ENCODE data around the gene TBC1D24.
A peak's percentile ranks its signal among the peaks of the same experiment; 100 is the strongest.
"Not testable (repeated sequence)": the region's sequence is repeated elsewhere in the genome, so short reads cannot be mapped to it uniquely, and the experiment has no call there.

The TBC1D24 gene

GRCh38 chr16:2474877-2475412, at the start of gene TBC1D24:
Gene TBC1D24, plus strand, starts transcription at chr16:2475127. Its CDS starts 21,022 bp downstream, at chr16:2496149.
- DNase-seq: peak; percentile 89

GRCh38 chr16:2425825-2426430, 49.0 kb upstream of the TBC1D24 start:
- DNase-seq: no peak

- DNase-seq: no peak
These were observed 48.0 kb upstream of the TBC1D24 start for GRCh38 chr16:2426941-2427361.

GRCh38 chr16:2427526-2427925, 47.4 kb upstream of the TBC1D24 start:
- no peak for DNase-seq

GRCh38 chr16:2428051-2428783, 46.7 kb upstream of the TBC1D24 start:
- DNase-seq: no peak

- no peak for DNase-seq
These were observed 46.2 kb upstream of the TBC1D24 start for GRCh38 chr16:2428784-2429033.

DNA sequence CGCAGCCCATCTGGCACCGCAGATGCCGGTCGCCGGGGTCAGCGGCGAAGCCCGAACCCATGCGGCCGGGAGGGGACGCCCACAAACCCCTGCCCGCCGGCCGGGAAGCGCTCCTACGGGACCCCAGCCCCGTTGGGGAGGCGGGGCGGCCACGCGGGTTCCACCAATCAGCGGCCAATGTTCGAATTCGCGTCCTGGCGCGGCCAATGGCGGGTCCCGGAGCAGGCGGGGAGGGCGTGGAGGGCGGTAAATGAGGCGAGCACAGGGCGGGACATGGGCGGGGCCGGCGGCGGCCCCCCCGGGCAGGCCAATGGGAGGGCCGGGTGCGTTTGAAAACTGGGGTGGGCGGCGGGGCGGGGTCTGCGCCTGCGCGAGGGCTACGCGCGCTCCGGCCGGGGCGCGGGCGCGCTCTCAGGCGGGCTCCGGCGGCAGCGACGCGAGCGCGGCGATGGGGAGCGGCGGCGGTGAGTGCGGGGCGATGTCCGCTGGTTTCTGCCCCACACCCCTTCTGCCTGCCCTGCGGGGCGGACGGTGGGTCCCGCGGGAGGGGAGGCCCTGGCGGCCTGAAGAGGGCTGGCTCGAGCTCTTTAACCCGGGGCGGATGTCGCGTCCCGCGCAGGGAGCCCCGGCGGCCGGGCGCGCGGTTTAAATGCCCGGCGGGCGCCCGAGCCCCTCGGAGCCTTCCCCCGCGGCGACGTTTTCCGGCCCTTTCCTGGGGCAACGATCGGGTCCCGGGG, 45.7 kb upstream of the TBC1D24 start, which contains the start of gene CCNF:
Gene CCNF, plus strand, starts transcription at position 414 of the 737 bp plus-strand sequence. Its CDS starts 35 bp downstream, at position 449.
- DNase-seq: peak; percentile 98

GRCh38 chr16:2429771-2430663, 44.9 kb upstream of the TBC1D24 start:
- DNase-seq: no peak

DNA sequence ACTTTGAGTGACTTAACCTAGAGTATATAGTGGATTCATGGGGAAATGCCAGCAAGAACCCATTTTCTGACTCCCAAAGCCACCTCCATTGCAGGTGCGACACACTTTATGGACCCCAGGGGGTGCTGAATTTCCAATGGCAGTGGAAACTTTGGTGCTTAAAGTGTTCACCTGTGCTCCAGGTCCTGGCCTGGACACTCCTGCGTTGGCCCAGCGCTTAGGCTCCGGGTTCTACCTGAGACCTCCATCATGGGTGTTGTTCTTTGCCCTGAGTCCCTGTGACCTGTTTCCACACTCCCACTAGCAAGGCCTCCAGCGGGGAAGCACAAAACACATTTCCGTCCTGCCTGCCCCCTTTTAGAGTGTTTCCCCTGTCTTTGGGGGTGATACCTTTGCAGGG, 42.6 kb upstream of the TBC1D24 start:
- DNase-seq: no peak

- no peak for DNase-seq
These were observed 42.0 kb upstream of the TBC1D24 start for GRCh38 chr16:2432801-2433505.

DNA sequence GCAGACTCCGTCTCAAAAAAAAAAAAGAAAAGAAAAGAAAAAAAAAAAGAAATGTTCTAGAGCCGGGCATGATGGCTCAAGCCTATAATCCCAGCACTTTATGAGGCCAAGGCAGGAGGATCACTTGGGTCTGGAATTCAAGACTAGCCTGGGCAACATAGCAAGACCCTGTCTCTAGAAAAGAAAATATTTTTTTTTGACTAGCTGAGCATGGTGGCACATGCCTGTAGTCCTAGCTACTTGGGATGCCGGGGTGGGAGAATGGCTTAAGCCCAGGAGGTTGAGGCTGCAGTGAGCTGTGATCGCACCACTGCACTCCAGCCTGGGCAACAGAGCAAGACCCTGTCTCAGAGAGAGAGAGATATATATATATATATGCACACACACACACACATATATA, 39.7 kb upstream of the TBC1D24 start:
- DNase-seq: not testable (repeated sequence)

- DNase-seq: no peak
These were observed 38.8 kb upstream of the TBC1D24 start for GRCh38 chr16:2436110-2436509.

GRCh38 chr16:2437032-2437790, 37.7 kb upstream of the TBC1D24 start:
- no peak for DNase-seq

DNA sequence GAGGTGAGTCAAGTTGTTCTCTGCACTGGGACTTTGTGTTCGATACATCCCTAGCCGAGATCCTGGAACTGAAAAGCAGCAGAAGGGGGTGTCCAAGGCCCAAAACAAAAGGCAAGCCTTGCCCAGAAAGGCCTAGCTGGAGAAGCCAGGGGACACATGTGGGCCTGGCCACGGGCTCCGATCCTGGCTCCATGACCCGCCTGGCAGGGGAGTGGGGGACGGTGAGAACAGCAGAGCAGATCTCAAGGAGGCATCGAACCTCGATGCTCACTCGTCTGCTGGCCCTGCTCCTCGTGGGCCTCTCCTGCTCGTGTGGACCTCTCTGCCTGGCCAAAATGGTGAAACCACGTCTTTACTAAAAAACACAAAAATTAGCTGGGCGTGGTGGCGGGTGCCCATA, 36.8 kb upstream of the TBC1D24 start:
- DNase-seq: no peak

DNA sequence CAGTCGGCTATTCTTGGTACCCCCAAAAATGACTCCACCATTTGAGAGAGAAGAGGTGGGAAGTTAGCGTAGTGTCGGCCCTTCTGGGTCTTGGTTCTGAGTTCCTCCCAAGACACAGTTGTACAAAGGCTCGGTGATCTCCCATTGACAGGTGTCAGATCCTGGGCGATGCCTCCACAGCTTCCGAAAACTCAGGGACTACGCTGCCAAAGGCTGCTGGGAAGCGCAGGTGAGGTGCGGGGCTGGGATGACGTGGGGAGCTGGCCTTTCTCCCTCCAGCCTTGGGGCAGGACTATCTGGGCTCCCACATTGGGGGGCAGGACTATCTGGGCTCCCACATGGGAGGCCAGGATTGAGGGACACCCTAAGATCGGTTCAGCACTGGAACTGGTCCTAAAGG, 35.3 kb upstream of the TBC1D24 start:
- no peak for DNase-seq

DNA sequence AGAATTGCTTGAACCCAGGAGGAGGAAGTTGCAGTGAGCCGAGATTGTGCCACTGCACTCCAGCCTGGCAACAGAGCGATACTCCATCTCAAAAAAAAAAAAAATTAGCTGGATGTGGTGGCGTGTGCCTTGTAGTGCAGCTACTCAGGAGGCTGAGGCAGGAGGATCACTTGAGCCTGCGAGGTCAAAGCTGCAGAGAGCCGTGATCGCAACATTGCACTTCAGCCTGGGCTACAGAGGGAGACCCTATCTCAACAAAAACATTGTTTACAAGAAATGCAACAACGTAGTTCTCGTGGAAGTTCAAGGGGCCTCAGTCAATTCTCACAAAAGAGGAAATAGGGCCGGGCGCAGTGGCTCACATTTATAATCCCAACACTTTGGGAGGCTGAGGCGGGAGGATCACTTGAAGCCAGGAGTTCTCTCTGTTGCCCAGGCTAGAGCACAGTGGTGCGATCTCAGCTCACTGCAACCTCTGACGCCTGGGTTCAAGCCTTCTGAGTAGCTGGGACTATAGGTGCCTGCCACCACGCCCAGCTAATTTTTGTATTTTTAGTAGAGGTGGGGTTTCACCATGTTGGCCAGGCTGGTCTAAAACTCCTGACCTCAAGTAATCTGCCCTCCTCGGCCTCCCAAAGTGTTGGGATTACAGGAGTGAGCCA, 33.7 kb upstream of the TBC1D24 start:
- not testable (repeated sequence) for DNase-seq

- no peak for DNase-seq
These were observed 31.4 kb upstream of the TBC1D24 start for GRCh38 chr16:2443555-2443954.

GRCh38 chr16:2447920-2448583, 26.9 kb upstream of the TBC1D24 start:
- DNase-seq: no peak

- DNase-seq: no peak
These were observed 25.8 kb upstream of the TBC1D24 start for GRCh38 chr16:2449118-2449517.

- DNase-seq: no peak
These were observed 24.4 kb upstream of the TBC1D24 start for GRCh38 chr16:2450535-2450934.
